ENCODE measurements around the gene SLC1A7.

SLC1A7 gene

GRCh38 chr1:53057127-53057526, 85.3 kb downstream of the SLC1A7 start:
- no peak for DNase-seq

- DNase-seq = no peak
These were observed 90.8 kb downstream of the SLC1A7 start for GRCh38 chr1:53051676-53052075.

GRCh38 chr1:53050310-53050709, 92.1 kb downstream of the SLC1A7 start:
- DNase-seq = no peak

- no peak for DNase-seq
These were observed 92.9 kb downstream of the SLC1A7 start for GRCh38 chr1:53049574-53049967.

- no peak for DNase-seq
These were observed 93.4 kb downstream of the SLC1A7 start for GRCh38 chr1:53048960-53049573.

- DNase-seq = peak in 1 of 2 experiments; percentile 10
These were observed 94.4 kb downstream of the SLC1A7 start for GRCh38 chr1:53047737-53048736.

GRCh38 chr1:53046930-53047329, 95.5 kb downstream of the SLC1A7 start:
- no peak for DNase-seq

GRCh38 chr1:53044926-53045325, 97.5 kb downstream of the SLC1A7 start:
- no peak for DNase-seq

- DNase-seq = no peak
These were observed 99.2 kb downstream of the SLC1A7 start for GRCh38 chr1:53043271-53043670.

GRCh38 chr1:53038566-53038965, 103.9 kb downstream of the SLC1A7 start:
- no peak for DNase-seq
